Stimulated activated CD4-positive, alpha-beta T cell treated with anti-CD3 and anti-CD28 coated beads, Interleukin-15, amount 100 ng/mL, for 24 hours (primary cell): ENCODE measurements around the gene STXBP1.
A peak's percentile ranks its signal among the peaks of the same experiment; 100 is the strongest.

ENCODE experiments used
- DNase-seq: peaks from one replicate; pipeline ENCODE4 v3.0.0-alpha.2; 2020

STXBP1 gene

GRCh38 chr9:127694890-127695720 lies 83.0 kb downstream of the STXBP1 start:
- no peak for DNase-seq

GRCh38 chr9:127697575-127697974 lies 85.5 kb downstream of the STXBP1 start:
- DNase-seq: no peak

GRCh38 chr9:127698386-127698785 lies 86.3 kb downstream of the STXBP1 start:
- no peak for DNase-seq

- DNase-seq: peak; percentile 92
Measured at GRCh38 chr9:127698985-127699670, 87.1 kb downstream of the STXBP1 start.

- DNase-seq: no peak
Measured at GRCh38 chr9:127700140-127700539, 88.1 kb downstream of the STXBP1 start.

- DNase-seq: no peak
Measured at GRCh38 chr9:127700594-127701255, 88.6 kb downstream of the STXBP1 start.

- DNase-seq: no peak
Measured at GRCh38 chr9:127703289-127703946, 91.3 kb downstream of the STXBP1 start.

- no peak for DNase-seq
Measured at GRCh38 chr9:127705577-127706379, 93.7 kb downstream of the STXBP1 start.

- DNase-seq: no peak
Measured at GRCh38 chr9:127706836-127707241, 94.8 kb downstream of the STXBP1 start, which contains the start of gene CFAP157. CFAP157 (plus strand) TSS chr9:127706988; CDS start chr9:127707032, 44 bp downstream.

- peak; percentile 35 for DNase-seq
Measured at GRCh38 chr9:127707766-127708165, 95.7 kb downstream of the STXBP1 start.

GRCh38 chr9:127708952-127709587 lies 97.0 kb downstream of the STXBP1 start:
- no peak for DNase-seq

- DNase-seq: no peak
Measured at GRCh38 chr9:127710204-127710783, 98.2 kb downstream of the STXBP1 start.

- no peak for DNase-seq
Measured at GRCh38 chr9:127711226-127711701, 99.2 kb downstream of the STXBP1 start.

- DNase-seq: no peak
Measured at GRCh38 chr9:127711831-127712274, 99.8 kb downstream of the STXBP1 start.

- DNase-seq: no peak
Measured at GRCh38 chr9:127712371-127712770, 100.3 kb downstream of the STXBP1 start.

- no peak for DNase-seq
Measured at GRCh38 chr9:127712867-127713266, 100.8 kb downstream of the STXBP1 start.

- DNase-seq: no peak
Measured at GRCh38 chr9:127714020-127714750, 102.1 kb downstream of the STXBP1 start.

- DNase-seq: peak; percentile 34
Measured at GRCh38 chr9:127714951-127715469, 102.9 kb downstream of the STXBP1 start.

GRCh38 chr9:127715470-127716337 lies 103.6 kb downstream of the STXBP1 start, which contains the start of the genes PTRH1 and TTC16:
PTRH1 (minus strand) TSS chr9:127715663; CDS start chr9:127715639, 24 bp downstream.
TTC16 (plus strand) TSS chr9:127716079; CDS start chr9:127716146, 67 bp downstream.
- peak; percentile 99 for DNase-seq
